GM06990 (cell line): Measurements from ENCODE around the gene TGFBR1.

ENCODE experiments used
- DNase-seq: peaks from one replicate; pipeline ENCODE4 v3.0.0-alpha.2; 2011; ENCODE audit not compliant: insufficient read length; ENCODE audit errors: extremely low read depth
- H3K27me3 ChIP-seq: replicated peaks from 2 replicates; pipeline ENCODE4 v1.6.0; 2011; ENCODE audit warnings: low read length; ENCODE audit not compliant: control insufficient read depth, insufficient read depth
- H3K36me3 ChIP-seq: 2 replicates; pipeline ENCODE4 v1.5.1; 2011; ENCODE audit warnings: low read length; ENCODE audit not compliant: control insufficient read depth, insufficient read depth
- H3K4me3 ChIP-seq: replicated peaks from 2 replicates; pipeline ENCODE4 v1.5.1; 2011; ENCODE audit warnings: low read depth, mild to moderate bottlenecking, control low read depth, low read length
- TF ChIP-seq, protein P1 (sequence below): IDR thresholded peaks from 2 replicates; pipeline ENCODE4 v1.5.1; 2011; ENCODE audit warnings: low read length, control low read depth, mild to moderate bottlenecking, inconsistent platforms; ENCODE audit not compliant: insufficient read depth, poor library complexity, severe bottlenecking

The TGFBR1 gene

DNA sequence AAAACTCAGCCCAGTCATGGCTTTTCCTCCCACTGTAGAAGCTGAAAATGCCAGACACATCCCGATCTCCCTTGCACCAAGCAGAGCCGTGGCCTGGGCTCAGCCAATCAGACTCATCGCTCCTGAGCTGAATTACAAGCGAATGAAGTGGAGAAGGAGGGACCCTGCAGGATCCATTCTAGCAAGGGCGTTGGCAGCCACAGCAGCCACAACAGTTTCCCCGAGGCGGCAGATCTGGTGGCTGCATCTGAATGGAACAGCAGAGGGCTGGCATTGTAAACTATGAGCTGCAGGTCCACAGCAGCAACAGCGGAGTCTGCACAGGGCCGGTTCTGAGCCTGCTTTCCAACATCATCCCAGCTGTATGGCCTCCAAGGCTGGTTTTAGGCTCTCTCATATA lies 93.1 kb downstream of the TGFBR1 start:
- H3K4me3 ChIP-seq: no peak overlapping the region
- TF ChIP-seq, protein P1, sequence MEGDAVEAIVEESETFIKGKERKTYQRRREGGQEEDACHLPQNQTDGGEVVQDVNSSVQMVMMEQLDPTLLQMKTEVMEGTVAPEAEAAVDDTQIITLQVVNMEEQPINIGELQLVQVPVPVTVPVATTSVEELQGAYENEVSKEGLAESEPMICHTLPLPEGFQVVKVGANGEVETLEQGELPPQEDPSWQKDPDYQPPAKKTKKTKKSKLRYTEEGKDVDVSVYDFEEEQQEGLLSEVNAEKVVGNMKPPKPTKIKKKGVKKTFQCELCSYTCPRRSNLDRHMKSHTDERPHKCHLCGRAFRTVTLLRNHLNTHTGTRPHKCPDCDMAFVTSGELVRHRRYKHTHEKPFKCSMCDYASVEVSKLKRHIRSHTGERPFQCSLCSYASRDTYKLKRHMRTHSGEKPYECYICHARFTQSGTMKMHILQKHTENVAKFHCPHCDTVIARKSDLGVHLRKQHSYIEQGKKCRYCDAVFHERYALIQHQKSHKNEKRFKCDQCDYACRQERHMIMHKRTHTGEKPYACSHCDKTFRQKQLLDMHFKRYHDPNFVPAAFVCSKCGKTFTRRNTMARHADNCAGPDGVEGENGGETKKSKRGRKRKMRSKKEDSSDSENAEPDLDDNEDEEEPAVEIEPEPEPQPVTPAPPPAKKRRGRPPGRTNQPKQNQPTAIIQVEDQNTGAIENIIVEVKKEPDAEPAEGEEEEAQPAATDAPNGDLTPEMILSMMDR: no peak
- H3K36me3 ChIP-seq: no peaks in the 10 kb centered on the region
- H3K27me3 ChIP-seq: no peaks in the 10 kb centered on the region
- no peak for DNase-seq

DNA sequence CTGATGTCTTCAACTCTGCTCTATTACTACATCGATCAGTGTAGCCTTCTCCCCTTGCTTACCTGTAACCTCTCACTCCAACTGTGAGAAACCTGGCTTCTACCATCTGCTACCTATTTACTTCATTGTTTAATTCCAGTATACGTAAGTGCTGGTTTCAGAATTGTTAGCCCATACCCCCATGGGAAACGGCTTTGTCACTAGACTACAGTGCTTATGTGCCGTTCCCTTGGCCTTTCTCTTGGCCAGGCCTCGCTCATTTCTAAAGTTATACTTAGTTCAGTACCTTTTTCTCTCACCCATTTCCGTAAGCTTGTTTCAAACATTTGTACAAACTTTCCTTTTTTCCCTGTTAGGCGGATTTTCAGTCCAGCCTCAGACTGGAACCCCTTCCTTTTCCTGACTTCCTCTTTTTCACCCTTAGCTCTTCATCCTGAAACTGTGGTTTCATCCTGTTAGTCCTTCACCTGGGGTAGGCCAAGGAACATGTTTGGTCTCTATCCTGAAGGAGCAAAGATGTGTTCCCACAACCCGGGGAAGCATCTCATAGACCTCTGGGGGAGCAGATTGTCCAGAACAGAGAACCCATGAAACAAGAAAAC lies 95.1 kb downstream of the TGFBR1 start:
- H3K4me3 ChIP-seq: no peak overlapping the region
- no peaks in the 10 kb centered on the region for H3K27me3 ChIP-seq
- DNase-seq: no peak
- H3K36me3 ChIP-seq: no peaks in the 10 kb centered on the region
- TF ChIP-seq, protein P1: no peak

DNA sequence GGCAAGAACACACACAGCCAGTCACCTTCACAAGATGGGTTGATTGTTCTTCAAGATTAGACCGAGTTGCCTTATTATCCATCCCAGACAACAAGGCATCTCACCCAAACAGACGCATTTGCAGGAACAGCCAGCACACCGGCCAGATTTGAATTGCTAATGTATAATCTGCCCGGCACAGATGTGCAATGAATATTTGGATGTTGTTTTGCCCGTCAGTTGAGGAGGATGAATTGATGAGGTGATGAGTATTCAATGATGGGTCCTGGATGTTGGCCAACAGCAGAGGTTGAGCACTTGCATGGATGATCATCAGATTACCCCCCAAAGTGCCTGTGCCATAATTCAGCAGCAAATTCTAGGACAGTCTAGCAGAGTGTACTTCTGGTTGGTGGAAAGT lies 96.7 kb downstream of the TGFBR1 start:
- TF ChIP-seq, protein P1: no peak
- no peak for DNase-seq
- no peaks in the 10 kb centered on the region for H3K27me3 ChIP-seq
- no peaks in the 10 kb centered on the region for H3K36me3 ChIP-seq
- no peak overlapping the region for H3K4me3 ChIP-seq
